Nephron progenitor cell (in vitro differentiated cells): ENCODE data around the gene NDUFB2.
A peak's percentile ranks its signal among the peaks of the same experiment; 100 is the strongest.
"Not testable (repeated sequence)": the region's sequence is repeated elsewhere in the genome, so short reads cannot be mapped to it uniquely, and the experiment has no call there.

Source experiments
- DNase-seq: peaks from one replicate; pipeline ENCODE4 v3.0.0; 2021
- H3K27ac Mint-ChIP-seq: 2 replicates; pipeline ENCODE4 v1.8.0; 2021; ENCODE audit warnings: mild to moderate bottlenecking, moderate library complexity, mixed read lengths
- H3K27me3 Mint-ChIP-seq: 2 replicates; pipeline ENCODE4 v1.8.0; 2021; ENCODE audit warnings: mild to moderate bottlenecking, low read depth, mixed read lengths; ENCODE audit not compliant: poor library complexity
- H3K36me3 Mint-ChIP-seq: 2 replicates; pipeline ENCODE4 v1.8.0; 2021; ENCODE audit warnings: low read depth, mixed read lengths
- H3K4me1 Mint-ChIP-seq: 2 replicates; pipeline ENCODE4 v1.8.0; 2021; ENCODE audit warnings: mixed read lengths
- H3K4me3 Mint-ChIP-seq: 2 replicates; pipeline ENCODE4 v1.8.0; 2021; ENCODE audit warnings: mild to moderate bottlenecking, moderate library complexity, mixed read lengths
- H3K9me3 Mint-ChIP-seq: 2 replicates; pipeline ENCODE4 v1.8.0; 2021; ENCODE audit warnings: mild to moderate bottlenecking, moderate library complexity, mixed read lengths
- CTCF ChIP-seq: fragments of 200-600 bp; sonication (generic); IDR thresholded peaks from 2 replicates; pipeline ENCODE4 v1.5.0; 2021; ENCODE audit warnings: antibody characterized with exemption

The NDUFB2 gene

GRCh38 chr7:140698477-140698876 is 2.0 kb downstream of the NDUFB2 start:
- Mint-ChIP-seq H3K27me3 (peaks cover 6% of the 10 kb centered on the region), H3K4me3 (peak overlapping the region; percentile 98), H3K9me3 (no peaks in the 10 kb centered on the region), H3K27ac (no peak overlapping the region), H3K36me3 (peaks cover 38% of the 10 kb centered on the region), H3K4me1 (peaks cover 39% of the 10 kb centered on the region)
- no peak for TF ChIP-seq CTCF
- DNase-seq: no peak

- no peak overlapping the region for H3K4me3 Mint-ChIP-seq
- H3K27ac Mint-ChIP-seq: peak overlapping the region; percentile 18
- peaks cover 19% of the 10 kb centered on the region for H3K4me1 Mint-ChIP-seq
- peaks cover 3% of the 10 kb centered on the region for H3K27me3 Mint-ChIP-seq
- TF ChIP-seq CTCF: no peak
- peaks cover 74% of the 10 kb centered on the region for H3K36me3 Mint-ChIP-seq
- no peaks in the 10 kb centered on the region for H3K9me3 Mint-ChIP-seq
- DNase-seq: no peak
Observed at GRCh38 chr7:140702774-140703173, 6.3 kb downstream of the NDUFB2 start.

- H3K27ac Mint-ChIP-seq: peak overlapping the region; percentile 9
- TF ChIP-seq CTCF: no peak
- DNase-seq: no peak
- no peak overlapping the region for H3K4me3 Mint-ChIP-seq
- peaks cover 4% of the 10 kb centered on the region for H3K9me3 Mint-ChIP-seq
- H3K27me3 Mint-ChIP-seq: peaks cover 3% of the 10 kb centered on the region
- peaks cover 65% of the 10 kb centered on the region for H3K36me3 Mint-ChIP-seq
- peaks cover 7% of the 10 kb centered on the region for H3K4me1 Mint-ChIP-seq
Observed at GRCh38 chr7:140704205-140704604, 7.7 kb downstream of the NDUFB2 start.

- Mint-ChIP-seq H3K27ac (no peak overlapping the region), H3K27me3 (peaks cover 3% of the 10 kb centered on the region), H3K4me1 (no peaks in the 10 kb centered on the region), H3K9me3 (peaks cover 22% of the 10 kb centered on the region), H3K36me3 (peaks cover 56% of the 10 kb centered on the region), H3K4me3 (no peak overlapping the region)
- no peak for TF ChIP-seq CTCF
- DNase-seq: no peak
Observed at GRCh38 chr7:140707132-140707531, 10.6 kb downstream of the NDUFB2 start.

GRCh38 chr7:140708764-140709163 is 12.3 kb downstream of the NDUFB2 start:
- H3K27me3 Mint-ChIP-seq, H3K4me3 Mint-ChIP-seq, H3K4me1 Mint-ChIP-seq, H3K27ac Mint-ChIP-seq, DNase-seq: not testable (repeated sequence)
- Mint-ChIP-seq H3K9me3 (peaks cover 36% of the 10 kb centered on the region), H3K36me3 (peaks cover 51% of the 10 kb centered on the region)

- H3K27ac Mint-ChIP-seq, H3K27me3 Mint-ChIP-seq, H3K4me1 Mint-ChIP-seq, H3K4me3 Mint-ChIP-seq, DNase-seq: not testable (repeated sequence)
- Mint-ChIP-seq H3K36me3 (peaks cover 44% of the 10 kb centered on the region), H3K9me3 (peaks cover 54% of the 10 kb centered on the region)
Observed at GRCh38 chr7:140712392-140712791, 15.9 kb downstream of the NDUFB2 start.

- peaks cover 44% of the 10 kb centered on the region for H3K36me3 Mint-ChIP-seq
- peaks cover 49% of the 10 kb centered on the region for H3K9me3 Mint-ChIP-seq
- H3K4me1 Mint-ChIP-seq: peaks cover 15% of the 10 kb centered on the region
- H3K27me3 Mint-ChIP-seq: no peaks in the 10 kb centered on the region
- no peak for DNase-seq
- no peak overlapping the region for H3K4me3 Mint-ChIP-seq
- TF ChIP-seq CTCF: no peak
- no peak overlapping the region for H3K27ac Mint-ChIP-seq
Observed at GRCh38 chr7:140714331-140715040, 18.0 kb downstream of the NDUFB2 start.
